GM10266 (cell line): Measurements from ENCODE around the gene TMEM50A.
"Not testable (repeated sequence)": the region's sequence is repeated elsewhere in the genome, so short reads cannot be mapped to it uniquely, and the experiment has no call there.

Source experiments
- DNase-seq: peaks from one replicate; pipeline ENCODE4 v3.0.0; 2012; ENCODE audit errors: extremely low spot score
- CTCF ChIP-seq: IDR thresholded peaks from 2 replicates; pipeline ENCODE4 v1.5.1; 2012; ENCODE audit warnings: mild to moderate bottlenecking, low read depth; ENCODE audit not compliant: control insufficient read depth, insufficient read depth; ENCODE audit errors: missing control alignments

Gene TMEM50A

DNA sequence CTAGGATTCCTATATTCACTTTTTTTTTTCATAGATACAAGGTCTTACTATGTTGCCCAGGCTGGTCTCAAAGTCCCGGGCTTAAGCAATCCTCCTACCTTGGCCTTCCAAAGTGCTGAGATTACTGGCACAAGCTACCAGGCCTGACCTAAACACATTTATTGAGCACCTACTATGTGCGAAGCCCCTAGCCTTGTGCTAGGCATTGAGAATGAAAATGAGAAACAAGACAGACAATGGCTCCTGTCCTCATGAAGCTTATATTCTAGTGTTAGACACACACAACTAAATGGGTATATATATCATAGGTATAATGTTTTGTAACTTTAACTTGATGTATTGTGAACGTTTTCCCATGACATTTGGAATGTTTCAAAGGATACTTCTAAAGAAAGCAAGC, 11.5 kb downstream of the TMEM50A start:
- no peak for TF ChIP-seq CTCF
- DNase-seq: no peak

GRCh38 chr1:25355841-25356395, 17.8 kb downstream of the TMEM50A start:
- no peak for TF ChIP-seq CTCF
- no peak for DNase-seq

GRCh38 chr1:25356441-25356840, 18.3 kb downstream of the TMEM50A start:
- no peak for DNase-seq
- TF ChIP-seq CTCF: no peak

DNA sequence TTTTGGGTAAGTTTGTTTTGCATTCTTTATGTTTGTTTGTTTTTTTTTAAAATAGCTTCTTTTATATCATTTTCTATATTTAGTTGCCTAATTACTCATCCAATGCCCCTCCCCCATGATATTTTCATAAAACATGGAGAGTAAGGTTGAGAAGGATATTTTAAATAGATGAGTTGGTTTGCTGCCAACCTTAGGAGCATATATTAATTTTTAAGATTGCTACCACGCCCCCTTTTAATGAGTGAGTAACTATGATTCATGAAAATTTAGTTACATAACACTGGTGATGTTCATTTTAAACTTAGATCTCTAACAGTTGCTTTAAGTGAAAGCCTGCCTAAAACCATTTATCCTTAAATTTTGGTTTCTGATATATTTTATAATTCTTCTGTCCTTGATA, 18.7 kb downstream of the TMEM50A start:
- no peak for TF ChIP-seq CTCF
- DNase-seq: no peak

GRCh38 chr1:25360596-25361581, 22.8 kb downstream of the TMEM50A start:
- no peak for DNase-seq
- no peak for TF ChIP-seq CTCF

DNA sequence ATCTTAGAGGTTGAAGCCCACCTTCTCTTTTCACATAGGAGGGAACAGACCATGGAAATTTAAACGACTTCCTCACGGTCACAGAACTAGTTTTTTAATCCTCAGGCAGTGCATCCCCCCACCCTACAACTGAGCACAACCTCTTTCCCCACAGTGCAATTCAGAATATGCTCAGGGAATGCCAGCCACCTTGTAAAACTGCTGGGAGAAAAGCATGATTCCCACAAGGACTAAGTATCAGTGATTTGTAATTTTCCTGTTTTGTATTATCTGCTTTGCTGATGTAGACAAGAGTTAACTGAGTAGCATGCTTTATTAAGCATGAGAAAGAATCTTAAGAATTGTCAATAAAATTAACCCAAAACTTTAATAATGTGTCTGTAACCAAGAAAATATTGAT, 23.8 kb downstream of the TMEM50A start:
- no peak for DNase-seq
- TF ChIP-seq CTCF: no peak

DNA sequence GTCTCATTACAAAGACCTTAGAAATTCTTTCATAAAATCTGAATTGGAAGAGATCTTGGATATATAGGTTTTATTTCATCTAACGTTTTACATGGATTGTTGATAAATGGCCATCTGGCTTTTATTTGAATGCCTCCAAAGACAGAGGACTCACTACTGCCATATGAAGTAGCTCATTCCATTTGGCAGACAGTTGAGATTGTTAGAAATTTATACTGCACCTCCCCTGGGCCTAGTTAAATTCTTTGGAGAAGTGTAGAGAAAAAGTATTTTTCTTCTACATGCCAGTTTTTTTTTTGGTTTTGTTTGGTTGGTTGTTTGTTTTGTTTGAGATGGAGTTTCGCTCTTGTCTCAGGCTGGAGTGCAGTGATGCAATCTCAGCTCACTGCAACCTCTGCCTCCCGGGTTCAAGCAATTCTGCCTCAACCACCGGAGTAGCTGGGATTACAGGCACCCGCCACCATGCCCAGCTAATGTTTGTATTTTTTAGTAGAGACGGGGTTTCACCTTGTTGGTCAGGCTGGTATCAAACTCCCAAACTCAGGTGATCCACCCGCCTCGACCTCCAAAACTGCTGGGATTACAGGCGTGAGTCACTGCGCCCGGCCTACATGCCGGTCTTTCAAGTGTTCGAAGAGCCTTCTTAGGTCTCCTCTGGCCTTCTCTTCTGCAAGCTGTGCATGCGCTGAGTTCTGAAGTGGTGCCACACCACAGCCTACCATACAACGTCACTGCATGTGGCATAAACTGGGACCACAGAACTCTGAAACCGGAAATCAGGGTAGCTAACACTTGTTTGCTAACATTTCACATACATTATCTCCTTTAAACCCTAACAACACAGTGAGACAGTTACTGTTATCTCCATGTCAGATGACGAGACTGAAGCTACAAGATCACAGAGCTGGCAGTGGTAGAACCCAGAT, 24.8 kb downstream of the TMEM50A start:
- not testable (repeated sequence) for DNase-seq
